Body of pancreas (tissue), 4 donors: ENCODE measurements around the gene GFRA1.

ENCODE experiments used
- CTCF ChIP-seq, 7 experiments: fragments of 450-650 bp in 4 of 7; fragments of 200-600 bp in 3 of 7; sonication (generic) in 3 of 7; IDR thresholded peaks; one replicate each; pipeline ENCODE4 v1.5.1; 2016 to 2019; ENCODE audit warnings: antibody characterized with exemption in 7 of 7
- POLR2A ChIP-seq, 3 donors: fragments of 450-650 bp; IDR thresholded peaks; one replicate each; pipeline ENCODE4 v1.6.1; 2016; ENCODE audit warnings: antibody characterized with exemption in 3 of 3, mild to moderate bottlenecking in 2 of 3

- no peak for TF ChIP-seq CTCF (IDR thresholded peaks at IDR 0.05)
- no peak for TF ChIP-seq POLR2A (IDR thresholded peaks at IDR 0.05)
These were observed 219.1 kb downstream of the GFRA1 start for GRCh38 chr10:116053910-116054309.
